HG03432 (cell line): ENCODE results near the gene MSLN.
A peak's percentile ranks its signal among the peaks of the same experiment; 100 is the strongest.
"Not testable (repeated sequence)": the region's sequence is repeated elsewhere in the genome, so short reads cannot be mapped to it uniquely, and the experiment has no call there.

Experiments
- ATAC-seq: cut with Tn5 transposase; IDR thresholded peaks from one replicate; pipeline ENCODE4 v1.9.1; 2021; ENCODE audit warnings: mild to moderate bottlenecking, moderate library complexity; ENCODE audit not compliant: unreplicated experiment

MSLN gene

DNA sequence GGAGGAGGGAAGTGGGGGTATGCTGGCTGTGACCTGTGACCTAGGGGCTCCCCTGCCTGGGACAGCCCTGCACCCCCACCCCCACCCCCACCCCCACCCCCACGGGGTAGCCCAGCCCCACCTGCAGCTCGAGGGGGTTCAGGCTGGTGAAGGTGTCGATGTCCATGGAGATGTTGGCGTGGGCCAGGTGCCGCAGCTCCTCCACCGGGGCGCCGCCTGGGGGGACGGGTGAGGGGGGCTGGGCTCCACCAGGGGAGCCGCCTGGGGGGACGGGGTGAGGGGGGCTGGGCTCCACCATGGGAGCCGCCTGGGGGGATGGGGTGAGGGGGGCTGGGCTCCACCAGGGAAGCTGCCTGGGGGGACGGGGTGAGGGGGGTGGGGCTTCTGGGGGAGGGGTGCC lies 9.9 kb downstream of the MSLN start:
- no peak for ATAC-seq

DNA sequence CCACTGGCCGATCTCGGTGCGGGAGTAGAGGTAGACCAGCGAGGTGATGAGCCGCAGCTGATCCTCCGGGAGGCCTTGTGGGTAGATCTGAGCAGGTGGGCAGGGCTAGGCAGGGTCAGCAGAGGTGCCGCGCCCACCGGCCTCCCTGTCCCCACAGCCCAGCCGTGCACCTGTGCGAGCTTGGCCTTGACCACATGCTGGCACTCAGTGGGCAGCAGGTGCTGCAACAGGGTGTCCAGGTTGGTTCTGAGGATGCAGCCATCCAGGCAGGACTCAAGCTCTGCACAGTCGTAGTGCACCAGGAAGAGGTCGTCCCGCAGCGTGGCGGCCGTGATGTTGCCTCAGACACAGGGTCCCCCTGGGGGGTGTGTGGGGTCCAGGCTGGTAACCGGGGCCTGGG lies 12.4 kb downstream of the MSLN start:
- no peak for ATAC-seq

DNA sequence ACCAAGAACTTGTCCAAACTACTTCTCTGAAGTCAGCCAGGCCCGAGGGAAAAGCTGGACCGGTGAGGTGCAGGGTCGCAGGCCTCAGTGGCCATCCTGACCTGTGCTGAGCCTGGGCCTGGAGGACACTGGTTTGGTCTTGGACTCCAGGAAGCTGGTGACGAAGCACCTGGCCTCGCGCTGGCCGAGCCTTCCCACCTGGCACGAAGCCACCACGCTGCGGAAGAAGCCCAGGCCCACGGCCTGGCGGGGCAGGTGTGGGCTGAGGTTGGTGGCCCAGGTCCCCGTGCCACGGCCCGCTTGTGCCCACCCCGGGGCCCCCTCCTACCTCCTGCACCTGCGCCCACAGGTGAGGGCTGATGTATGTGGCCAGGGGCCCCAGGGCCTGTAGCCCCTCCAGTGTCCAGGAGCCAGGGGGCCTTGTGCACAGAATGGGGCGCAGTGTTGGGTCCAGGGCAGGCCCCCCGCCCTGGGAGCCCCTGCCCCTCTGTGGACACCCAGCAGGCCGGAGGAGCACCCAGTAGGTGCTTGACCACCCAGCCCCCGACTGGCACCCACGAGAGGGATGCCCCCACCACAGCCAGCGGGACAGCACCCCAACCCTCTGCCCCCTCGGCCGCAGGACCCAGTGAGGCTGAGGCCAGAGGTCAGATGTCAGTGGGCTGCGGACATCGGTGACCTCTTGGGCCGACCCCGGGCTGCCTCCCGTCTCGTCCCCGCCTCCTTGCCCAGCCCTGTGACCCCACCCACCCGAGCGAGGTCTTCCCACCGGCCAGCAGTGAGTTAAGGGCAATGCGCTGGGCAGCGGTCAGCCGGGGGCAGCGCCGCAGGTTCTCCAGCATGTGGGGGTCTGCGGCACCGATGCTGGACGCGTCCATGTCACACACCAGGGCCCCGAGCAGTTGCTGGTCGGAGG lies 13.8 kb downstream of the MSLN start:
- ATAC-seq: no peak

DNA sequence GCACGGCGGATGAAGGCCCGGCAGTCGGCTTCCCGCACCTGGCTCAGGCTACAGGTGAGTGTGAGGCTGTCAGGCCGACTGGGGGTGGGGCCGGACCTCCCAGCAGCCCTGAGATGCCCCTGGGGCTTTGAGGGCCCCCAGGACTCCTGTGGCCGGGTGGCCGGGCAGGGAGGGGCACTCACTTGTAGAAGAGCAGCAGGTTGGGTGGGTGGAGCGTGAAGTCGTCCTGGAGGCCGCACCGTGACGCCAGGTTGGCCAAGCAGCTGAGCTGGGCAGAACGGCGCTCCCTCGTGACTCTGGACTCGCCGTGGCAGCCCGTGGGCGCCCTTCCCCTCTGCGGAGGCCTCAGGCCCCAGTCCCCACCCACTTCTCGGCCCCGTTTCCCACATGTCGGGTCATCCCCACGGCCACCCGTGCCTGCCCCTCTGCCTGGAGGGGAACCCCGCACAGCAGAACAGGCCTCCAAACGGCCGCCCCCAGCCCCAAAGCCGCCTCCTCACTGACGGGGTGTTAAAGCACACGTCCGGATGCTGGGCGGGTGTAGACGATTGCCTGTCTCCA lies 14.8 kb downstream of the MSLN start:
- no peak for ATAC-seq

DNA sequence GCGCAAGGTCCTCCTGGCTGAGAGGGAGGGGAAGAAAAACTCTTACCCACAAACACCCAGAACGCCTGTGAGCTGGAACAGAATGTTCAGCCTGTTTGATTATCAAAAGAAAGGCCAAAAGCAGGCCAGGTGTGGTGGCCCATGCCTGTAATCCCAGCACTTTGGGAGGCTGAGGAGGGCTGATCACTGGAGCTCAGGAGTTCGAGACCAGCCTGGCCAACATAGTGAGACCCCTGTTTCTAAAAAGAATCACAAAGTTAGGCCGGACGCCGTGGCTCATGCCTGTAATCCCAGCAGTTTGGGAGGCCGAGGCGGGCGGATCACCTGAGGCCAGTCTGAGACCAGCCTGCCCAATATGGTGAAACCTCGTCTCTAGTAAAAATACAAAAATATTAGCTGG lies 15.8 kb downstream of the MSLN start:
- not testable (repeated sequence) for ATAC-seq

DNA sequence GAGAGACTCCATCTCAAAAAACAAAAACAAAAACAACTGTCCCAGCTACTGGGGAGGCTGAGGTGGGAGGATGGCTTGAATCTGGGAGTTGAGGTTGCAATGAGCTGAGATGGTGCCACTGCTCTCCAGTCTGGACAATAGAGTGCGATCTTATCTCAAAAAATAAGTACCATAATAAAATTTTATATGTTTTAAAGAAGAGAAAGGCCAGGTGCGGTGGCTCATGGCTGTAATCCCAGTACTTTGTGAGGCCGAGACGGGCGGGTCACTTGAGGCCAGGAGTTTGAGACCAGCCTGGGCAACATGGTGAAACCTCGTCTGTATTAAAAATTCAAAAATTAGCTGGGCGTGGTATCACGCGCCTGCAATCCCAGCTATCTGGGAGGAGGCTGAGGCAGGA lies 16.3 kb downstream of the MSLN start:
- ATAC-seq: no peak

DNA sequence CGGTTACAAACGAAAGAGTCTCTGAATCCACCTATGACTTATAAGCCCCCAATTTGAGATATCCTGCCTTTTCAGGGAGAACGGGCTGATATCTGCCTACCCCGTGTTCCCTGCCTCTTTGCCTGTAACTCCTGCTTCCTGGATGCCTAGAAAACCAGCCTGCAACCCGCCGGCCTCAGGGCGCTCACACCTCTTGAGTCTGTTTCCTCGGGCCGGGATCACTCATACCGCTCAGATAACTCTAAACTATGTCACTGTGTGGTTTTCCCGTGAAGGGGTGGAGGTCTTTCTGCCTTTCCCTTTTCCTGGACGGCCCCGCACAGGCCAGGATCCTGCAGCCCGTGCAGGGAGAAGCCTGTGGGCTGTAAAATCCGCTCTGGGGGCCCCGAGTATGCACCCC lies 17.3 kb downstream of the MSLN start:
- ATAC-seq: no peak

DNA sequence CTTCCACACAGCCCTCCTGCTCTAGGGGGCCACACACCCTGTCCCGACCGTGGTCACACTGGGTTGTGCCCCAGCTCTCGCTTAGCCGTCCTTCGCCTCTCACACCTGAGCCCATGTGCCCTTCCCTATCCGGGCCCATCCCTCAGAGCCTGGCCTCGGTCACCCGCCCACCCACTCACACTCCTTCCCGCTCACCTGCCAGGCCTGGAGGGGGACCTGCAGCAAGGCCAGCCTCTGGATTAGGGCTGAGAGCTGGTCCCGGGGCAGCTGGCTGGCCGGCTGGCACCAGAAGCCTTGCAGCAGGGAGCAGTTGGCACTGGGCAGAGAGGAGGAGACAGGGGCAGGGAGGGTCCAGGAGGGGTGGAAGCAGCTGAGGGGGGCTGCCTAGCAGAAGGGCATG lies 17.9 kb downstream of the MSLN start:
- ATAC-seq: no peak

DNA sequence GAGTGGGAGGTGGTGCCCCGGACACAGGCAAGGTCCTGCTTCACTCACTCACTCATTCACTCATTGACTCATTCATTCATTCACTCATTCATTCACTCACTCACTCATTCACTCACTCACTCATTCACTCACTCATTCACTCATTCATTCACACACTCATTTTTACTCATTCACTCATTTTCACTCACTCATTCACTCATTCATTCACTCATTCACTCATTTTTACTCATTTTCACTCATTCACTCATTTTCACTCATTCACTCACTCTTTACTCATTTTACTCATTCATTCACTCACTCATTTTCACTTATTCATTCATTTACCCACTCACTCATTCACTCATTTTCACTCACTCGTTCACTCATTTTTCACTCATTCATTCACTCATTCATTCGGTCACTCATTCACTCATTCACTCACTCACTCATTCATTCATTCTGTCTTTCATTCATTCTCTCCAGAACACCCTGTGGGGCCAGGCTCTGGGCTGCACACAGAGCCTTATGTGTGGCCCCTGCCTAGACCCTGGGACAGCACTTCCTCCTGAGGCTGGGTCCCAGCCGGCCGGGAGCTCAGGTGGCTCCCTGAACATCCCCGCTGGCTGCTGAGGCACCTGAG lies 18.5 kb downstream of the MSLN start:
- ATAC-seq: no peak

DNA sequence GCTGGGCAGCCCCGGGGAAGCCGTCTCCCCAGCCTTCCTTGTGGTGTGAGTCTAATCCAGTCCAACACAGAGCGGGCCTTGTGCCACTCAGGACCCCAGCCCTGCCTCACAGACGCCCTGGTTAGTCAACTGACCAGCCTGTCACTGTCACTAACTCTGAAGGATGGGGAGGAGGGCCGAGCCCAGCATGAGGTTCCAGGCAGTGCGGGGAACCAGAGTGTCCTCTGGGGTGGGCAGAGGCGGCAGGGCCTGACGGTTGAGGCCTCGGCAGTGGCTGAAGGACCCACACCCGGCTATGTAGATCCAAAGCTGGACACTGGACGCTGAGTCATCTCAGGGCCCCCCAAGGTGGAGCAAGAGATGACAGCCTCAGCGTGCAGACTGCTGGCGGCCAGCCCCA lies 19.0 kb downstream of the MSLN start:
- no peak for ATAC-seq

DNA sequence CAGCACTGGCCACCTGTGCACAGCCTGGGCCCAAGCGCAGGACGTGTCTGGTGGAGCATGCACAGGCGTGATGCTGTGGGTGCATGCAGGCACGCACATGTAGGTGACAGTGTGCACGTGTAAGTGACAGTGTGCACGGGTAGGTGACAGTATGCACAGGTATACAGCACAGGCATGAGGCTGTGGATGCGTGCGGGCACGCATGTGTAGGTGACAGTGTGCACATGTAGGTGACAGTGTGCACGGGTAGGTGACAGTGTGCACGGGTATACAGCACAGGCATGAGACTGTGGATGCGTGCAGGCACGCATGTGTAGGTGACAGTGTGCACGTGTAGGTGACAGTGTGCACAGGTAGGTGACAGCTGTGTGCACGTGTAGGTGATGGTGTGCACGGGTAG lies 19.8 kb downstream of the MSLN start:
- ATAC-seq: no peak

DNA sequence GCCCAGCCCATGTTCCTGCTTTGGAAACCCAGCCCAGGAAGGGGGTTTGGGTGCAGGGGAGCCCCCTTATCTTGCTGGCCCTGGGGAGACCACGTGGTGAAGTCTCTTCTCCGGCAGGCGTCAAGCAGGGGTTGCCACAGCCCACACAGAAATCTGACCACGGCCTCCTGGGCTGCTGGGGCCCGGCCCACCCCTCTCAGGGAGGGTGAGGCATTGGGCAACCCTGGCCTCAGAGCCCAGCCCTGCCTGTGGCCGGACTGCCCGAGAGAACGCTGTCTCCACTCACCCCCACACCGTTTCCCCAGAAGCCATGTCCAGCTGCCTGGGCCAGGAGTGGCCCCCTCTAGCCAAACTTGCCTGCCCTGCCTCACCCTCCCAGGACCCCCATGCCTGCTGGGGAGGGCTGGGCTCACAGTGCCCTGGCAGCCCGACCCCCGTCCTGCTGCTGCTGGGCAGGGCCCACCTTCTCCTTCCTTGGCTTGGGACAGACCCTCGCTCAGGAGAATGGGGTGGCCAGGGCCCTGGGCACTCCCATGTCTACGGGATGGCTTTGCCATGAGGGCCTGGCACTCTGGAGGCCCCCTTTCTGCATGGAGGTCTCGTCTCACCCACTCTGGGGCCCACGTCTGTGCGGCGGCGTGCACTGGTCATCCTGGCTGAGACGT lies 20.9 kb downstream of the MSLN start:
- no peak for ATAC-seq

DNA sequence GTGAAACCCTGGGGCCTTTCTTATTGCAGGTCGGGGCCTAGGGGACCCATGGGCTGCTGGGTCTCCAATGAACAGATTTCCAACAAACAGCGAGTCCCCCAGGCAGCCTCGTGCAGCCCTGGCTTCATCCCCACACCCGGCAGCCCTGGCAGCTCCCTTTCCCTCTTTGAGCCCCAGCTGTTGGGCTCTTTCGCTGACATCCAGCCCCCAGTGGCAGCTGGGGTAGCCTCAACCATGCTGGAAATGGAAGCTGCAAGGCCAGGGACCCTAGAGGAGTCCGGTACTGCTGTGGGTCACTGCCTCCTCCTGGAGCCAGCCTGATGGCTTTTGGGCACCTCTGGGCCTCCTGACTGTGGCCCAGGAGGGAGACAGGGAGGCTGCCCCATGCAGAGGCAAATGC lies 21.7 kb downstream of the MSLN start:
- ATAC-seq: no peak

DNA sequence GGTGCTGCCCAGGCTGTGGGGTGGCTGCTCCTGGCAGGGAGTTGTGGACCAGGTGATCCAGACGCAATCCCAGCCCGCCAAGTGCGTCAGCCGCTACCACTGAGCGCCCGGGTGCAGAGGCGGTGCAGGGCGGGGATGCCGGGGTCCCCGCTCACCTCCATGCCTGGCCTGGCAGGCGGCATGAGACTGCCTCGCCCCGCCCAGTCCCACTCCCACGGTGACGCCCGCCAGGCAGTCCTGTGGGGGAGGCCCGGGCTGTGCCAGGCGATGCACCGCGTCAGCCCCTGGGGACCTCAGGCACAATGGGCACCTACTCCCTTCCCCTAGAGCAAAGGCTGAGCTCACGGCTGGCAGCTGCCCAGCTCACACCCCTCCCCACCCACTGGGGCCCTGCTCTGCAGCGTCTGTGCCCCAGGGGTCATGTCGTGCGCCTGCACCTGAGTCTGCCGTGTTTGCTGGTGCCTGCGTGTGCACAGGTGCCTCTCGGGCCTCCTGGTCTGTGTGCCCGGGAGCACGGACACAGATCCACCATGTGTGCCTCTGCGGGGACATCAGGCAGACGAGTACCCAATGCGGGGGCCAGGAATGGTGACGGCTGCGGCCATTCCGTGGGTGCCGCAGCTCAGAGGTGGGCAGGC lies 22.4 kb downstream of the MSLN start:
- ATAC-seq: no peak

DNA sequence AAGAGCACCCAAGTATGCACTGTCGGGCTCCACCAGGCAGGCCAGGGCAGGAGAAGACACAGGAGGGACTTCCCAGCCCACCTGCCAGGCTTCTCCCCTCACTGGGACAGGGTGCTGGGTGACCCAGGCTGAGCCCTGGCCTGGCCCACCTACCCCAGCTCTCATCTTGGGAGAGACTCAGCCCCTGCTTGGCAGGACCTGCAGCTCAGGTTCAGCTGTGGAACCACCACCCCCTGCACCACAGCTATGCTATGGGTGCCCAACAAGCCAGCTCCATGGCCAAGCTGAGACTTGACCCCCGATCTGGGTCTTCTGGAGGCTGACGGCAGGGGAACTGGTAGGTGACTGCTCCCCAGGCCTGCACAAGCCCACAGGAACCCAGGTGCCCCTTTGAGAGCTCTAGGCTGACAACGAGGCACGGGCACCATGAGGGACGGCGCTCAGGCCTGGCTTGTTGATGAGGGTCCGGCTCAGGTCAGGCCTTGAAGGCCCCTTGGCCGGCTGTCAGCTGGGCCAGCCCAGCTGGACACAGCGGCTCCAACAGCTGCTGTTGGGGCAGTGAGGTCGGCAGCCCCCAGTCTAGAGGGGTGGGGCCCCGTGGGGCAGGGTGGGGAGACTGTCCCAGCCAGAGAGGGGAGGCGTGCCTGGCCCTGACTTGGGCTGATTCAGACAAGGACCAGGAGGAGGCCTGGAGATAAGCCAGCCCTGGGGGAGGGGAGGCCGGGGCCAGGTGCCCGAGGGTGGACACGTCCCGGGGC lies 23.0 kb downstream of the MSLN start:
- no peak for ATAC-seq

DNA sequence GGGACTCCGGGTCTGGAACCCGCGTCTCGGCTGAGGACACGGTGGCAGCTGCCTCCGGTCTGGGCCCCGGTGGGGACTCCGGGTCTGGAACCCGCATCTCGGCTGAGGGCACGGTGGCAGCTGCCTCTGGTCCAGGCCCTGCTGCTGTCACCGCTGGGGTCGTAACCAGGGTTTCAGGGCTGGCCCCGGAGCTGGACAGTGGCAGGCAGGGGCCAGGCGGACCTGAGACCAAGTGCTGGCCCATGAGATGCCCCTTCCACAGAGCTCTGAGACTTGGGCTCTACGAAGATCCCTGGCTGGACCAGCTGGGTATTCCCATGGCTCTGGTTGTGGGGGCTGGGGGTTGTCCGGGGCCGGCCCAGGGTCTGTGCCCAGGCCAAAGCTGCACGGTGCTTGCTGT lies 23.9 kb downstream of the MSLN start:
- no peak for ATAC-seq

DNA sequence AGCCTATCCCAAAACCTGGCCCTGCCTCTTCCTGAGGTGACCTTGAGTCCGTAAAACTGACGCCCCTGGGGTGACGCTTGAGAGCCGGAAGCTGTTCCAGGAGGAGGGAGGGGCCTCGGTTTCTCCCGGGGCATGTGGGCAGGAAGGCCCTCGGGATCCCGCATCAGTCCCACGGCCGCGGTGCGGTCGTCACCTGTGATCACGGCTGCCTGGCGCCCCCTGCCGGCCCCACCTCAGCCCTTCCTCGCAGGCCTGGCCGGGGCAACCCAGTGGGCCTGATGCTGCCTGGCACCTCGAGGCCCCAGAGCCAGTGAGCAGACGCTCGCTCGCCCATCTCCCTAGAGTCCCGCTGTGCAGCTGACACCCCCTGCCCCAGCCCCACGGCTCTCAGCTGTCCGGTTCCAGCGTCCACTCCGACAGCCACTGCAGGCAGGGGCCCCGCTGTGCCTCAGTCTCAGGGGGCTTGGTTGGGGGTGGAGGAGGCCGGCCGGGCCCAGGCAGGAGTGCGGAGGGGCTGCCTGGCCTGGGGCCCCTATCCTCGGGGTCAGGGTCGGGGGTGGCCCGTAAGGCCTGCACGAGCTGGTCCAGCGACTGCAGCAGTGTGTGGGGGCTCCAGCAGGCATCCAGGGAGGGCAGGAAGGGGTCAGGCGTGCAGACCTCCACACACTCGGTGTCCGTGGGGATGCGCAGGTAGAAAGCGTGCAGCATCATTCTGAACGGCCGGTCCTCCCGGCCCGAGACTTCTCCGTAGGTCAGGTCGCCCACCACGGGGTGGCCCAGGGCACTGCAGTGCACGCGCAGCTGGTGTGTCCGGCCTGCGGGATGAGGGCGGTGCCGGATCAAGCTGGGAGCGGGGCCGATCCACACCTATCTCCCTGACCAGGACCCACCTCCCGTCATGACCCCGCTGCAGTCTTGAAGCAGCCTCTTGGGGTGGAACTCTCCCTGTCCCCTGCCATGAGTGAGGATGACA lies 25.3 kb downstream of the MSLN start:
- ATAC-seq: no peak

DNA sequence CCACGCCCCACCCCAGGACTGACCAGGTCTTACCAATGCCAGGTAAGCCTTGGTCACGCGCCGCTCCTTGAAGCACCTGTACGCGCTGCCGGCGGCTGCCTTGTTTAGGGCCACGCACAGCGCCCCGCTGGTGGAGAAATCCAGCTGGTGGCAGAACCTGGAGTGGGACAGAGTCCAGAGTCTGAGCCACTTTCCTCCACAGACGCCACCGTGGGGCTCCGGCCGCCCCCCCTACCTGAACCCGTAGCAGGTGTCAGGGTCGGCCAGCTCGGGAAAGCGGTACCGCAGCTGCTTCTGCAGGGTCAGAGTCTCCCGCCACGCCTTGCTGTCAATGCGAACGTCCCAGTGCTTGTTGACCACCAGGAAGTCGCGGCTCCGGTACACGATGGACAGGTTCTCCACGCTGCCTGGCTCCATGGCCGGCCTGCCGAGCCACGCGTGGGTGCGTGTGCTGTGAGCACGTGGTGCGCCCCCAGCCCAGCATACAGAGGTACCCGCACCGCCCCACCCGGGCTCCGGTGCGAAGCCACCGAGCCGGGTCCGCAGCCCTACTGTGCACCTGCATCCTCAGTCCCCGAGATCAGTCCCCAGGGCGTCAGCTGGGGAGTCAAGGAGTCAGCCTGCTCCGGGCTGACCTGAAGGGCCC lies 26.9 kb downstream of the MSLN start:
- peak; percentile 3 for ATAC-seq

DNA sequence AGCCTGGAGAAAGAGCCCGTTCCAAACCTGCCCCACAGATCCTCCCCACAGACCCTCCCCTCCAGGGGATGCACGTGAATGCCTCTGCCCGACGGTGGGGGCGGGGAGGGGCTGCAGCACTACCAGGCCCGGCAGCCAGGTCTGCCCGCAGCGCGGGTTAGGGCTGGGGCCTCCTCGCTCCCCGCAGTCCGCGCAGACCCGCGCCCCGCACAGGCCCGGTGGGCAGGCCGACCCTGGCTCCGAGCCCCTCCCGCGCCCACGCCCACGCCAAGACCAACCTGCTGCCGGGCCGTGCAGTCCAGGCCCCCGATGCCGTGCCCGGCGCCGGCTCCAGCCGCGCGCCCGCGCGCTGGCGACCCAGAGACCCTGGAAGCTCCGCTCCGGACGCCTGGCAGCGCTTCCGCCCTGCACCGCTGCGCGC lies 27.5 kb downstream of the MSLN start, which contains the start of gene RPUSD1:
RPUSD1 (minus strand) TSS at position 404 of the 421 bp plus-strand sequence. CDS start 644 bp downstream, outside the sequence.
- ATAC-seq: peak; percentile 21
